ENCODE measurements around the gene JAG2.

JAG2 gene

DNA sequence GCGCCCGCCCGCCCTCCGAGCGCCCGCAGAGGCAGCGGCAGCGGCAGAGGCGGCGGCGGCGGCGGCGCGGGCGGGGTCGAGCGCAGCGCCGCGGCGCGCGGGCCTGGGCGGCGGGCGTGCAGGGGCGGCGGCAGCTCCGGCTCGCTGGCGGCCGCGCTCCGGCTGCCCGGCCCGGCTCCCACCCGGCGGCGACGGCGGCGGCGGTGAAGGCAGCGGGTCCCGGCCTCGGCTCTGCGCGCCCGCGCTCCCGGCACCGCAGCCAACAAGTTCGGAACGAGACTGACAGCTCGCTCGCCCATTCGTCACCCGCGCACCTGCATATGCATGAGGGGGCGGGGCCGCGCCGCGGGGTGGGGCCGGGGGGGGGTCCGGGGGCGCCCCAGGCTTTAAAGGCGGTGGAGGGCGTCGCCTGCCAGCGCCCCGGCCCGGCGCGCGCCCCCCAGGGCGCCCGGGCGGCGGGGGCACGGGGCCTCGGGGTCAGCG is at the start of gene JAG2:
TSS of gene JAG2 (minus strand) at position 281 of the 483 bp plus-strand sequence. CDS start 356 bp downstream, outside the sequence.
- H3K27ac ChIP-seq (ENCODE audit: low read depth, low read length) = no peak within 1 kb of the TSS

DNA sequence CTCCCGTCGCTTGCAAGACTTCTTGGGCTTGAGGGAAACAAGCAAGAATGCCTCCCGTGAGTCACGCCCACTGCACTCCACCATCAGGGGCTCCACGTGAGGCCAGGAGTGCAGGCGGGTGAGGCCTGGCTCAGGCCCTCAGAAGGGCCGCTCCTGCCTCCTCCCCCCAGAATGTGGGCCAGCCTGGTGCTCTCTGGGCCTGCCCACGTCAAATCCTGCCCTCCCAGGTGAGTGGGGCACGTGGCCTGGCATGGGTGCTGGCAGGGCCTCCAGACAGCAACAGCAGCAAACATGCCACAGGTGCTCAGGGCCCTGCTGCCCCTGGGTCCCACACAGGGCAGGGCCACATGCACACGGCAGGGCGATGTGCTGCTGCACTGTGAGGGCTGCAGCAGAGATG is 49.2 kb upstream of the JAG2 start:
- Histone ChIP-seq H3K9ac (ENCODE audit: low read depth, low read length) (no peak overlapping the region), H3K9me3 (ENCODE audit: control insufficient read depth, insufficient read depth, low read length) (no peaks in the 10 kb centered on the region), H3K4me3 (ENCODE audit: low read depth, low read length) (no peak overlapping the region), H3K27ac (ENCODE audit: low read depth, low read length) (no peak overlapping the region), H3K27me3 (ENCODE audit: control insufficient read depth, insufficient read depth, low read length) (no peaks in the 10 kb centered on the region), H3K4me1 (ENCODE audit: control insufficient read depth, insufficient read depth, low read length) (no peaks in the 10 kb centered on the region), H3K36me3 (ENCODE audit: control insufficient read depth, insufficient read depth, low read length) (peaks cover 14% of the 10 kb centered on the region)

More for the DNA sequence above, at the start of gene JAG2:
- Histone ChIP-seq H3K36me3 (ENCODE audit: control insufficient read depth, insufficient read depth, low read length) (no peaks in the 10 kb centered on the region), H3K9me3 (ENCODE audit: control insufficient read depth, insufficient read depth, low read length) (no peaks in the 10 kb centered on the region), H3K4me1 (ENCODE audit: control insufficient read depth, insufficient read depth, low read length) (peaks cover 5% of the 10 kb centered on the region; the same call in 1 of the 2 replicates), H3K27me3 (ENCODE audit: control insufficient read depth, insufficient read depth, low read length) (peaks cover 20% of the 10 kb centered on the region), H3K9ac (ENCODE audit: low read depth, low read length) (no peak within 1 kb of the TSS), H3K4me3 (ENCODE audit: low read depth, low read length) (peak within 1 kb of the TSS; percentile 61)

DNA sequence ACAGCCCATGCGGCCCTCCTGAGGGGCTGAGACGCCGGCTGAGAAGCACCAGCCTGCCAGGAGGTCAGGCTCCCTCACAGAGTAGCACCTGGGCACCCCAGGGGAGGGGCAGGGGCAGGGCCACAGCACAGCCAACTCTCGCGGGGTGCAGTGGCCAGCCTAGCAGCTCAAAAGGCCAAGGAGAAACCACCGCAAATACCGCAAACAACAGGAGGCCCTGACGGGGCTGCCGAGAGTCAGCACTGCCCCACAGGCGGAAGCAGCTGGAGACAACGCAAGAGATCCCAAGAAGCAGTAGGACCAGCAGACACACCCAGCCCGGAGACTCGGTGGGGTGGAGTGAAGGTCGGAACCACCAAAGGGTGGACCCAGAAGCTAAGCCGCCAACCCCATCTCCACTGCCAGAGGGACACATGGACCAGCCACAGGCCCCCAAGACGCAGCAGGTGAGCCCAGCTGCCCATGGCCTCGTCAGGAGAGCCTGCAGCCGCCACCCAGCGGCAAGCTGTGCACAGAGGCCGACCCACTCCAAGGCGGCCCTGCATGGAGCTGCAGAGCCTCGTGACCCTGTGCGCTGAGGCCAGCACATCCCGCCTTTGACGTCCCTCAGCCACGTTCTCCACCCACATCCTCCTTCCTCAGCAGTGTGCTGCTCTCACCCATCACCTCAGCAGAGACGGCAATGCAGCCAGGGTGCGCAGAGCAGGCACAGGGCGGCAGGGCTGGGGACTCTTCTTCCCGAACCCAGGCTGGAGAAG is 48.1 kb upstream of the JAG2 start:
- Histone ChIP-seq H3K27ac (ENCODE audit: low read depth, low read length) (no peak overlapping the region), H3K4me3 (ENCODE audit: low read depth, low read length) (no peak overlapping the region), H3K9me3 (ENCODE audit: control insufficient read depth, insufficient read depth, low read length) (no peaks in the 10 kb centered on the region), H3K9ac (ENCODE audit: low read depth, low read length) (no peak overlapping the region), H3K4me1 (ENCODE audit: control insufficient read depth, insufficient read depth, low read length) (no peaks in the 10 kb centered on the region), H3K36me3 (ENCODE audit: control insufficient read depth, insufficient read depth, low read length) (peaks cover 14% of the 10 kb centered on the region), H3K27me3 (ENCODE audit: control insufficient read depth, insufficient read depth, low read length) (no peaks in the 10 kb centered on the region)

DNA sequence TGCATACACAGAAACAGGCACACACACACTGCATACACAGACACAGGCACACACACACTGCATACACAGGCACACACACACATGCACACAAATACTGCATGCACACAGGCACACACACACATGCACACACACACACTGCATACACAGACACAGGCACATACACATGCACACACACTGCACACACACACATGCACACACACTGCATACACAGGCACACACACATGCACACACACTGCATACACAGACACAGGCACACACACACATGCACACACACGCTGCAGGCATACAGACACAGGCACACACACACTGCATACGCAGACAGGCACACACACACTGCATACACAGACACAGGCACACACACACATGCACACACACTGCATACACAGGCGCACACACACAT is 47.0 kb upstream of the JAG2 start:
- no peaks in the 10 kb centered on the region for H3K9me3 ChIP-seq (ENCODE audit: control insufficient read depth, insufficient read depth, low read length)
- no peak overlapping the region for H3K4me3 ChIP-seq (ENCODE audit: low read depth, low read length)
- no peak overlapping the region for H3K27ac ChIP-seq (ENCODE audit: low read depth, low read length)
- no peaks in the 10 kb centered on the region for H3K27me3 ChIP-seq (ENCODE audit: control insufficient read depth, insufficient read depth, low read length)
- no peaks in the 10 kb centered on the region for H3K4me1 ChIP-seq (ENCODE audit: control insufficient read depth, insufficient read depth, low read length)
- peaks cover 11% of the 10 kb centered on the region for H3K36me3 ChIP-seq (ENCODE audit: control insufficient read depth, insufficient read depth, low read length)
- no peak overlapping the region for H3K9ac ChIP-seq (ENCODE audit: low read depth, low read length)

DNA sequence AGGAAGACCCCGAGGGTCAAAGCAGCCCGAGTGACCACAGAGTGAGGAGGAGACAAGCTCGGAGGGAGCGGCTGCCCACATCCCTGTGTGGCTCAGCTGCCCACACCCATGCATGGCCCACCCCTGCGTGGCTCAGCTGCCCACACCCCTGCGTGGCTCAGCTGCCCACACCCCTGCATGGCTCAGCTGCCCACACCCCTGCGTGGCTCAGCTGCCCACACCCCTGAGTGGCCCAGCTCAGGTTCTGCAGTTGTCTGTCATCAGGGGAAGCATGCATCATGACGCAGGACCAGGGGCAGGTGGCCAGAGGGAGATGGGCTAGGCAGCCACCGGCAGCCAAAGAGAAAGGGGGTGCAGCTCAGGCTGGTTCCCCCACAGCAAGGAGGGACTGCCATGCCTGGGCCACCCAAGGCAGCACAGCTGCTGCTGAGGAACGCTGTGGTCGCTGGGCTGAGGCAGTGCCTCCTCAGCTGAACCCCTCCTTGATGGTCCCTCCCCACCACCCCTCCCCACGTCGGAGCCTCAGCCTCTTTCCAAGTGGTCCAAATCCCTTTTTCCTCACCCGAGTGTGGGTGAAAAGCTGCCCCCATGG is 45.8 kb upstream of the JAG2 start:
- H3K36me3 ChIP-seq (ENCODE audit: control insufficient read depth, insufficient read depth, low read length) = peaks cover 11% of the 10 kb centered on the region

DNA sequence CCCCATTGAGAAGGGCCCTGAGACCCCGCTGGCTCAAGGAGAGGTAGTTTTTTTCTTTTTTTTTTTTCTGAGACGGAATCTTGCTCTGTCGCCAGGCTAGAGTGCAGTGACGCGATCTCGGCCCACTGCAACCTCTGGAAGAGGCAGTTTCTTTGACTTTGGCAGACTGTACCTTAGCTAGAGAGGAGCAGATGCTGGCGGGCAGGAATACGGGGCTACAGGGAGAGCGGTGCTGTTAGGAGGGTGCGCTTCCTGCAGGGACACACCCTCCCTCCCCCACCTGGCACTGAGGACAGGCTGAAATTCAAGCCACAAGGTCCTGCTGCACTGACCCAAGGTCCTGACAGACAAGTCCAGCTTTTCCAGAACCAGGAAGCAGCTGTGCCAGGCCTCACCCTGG is 44.8 kb upstream of the JAG2 start:
- Histone ChIP-seq H3K27me3 (ENCODE audit: control insufficient read depth, insufficient read depth, low read length) (no peaks in the 10 kb centered on the region), H3K4me3 (ENCODE audit: low read depth, low read length) (no peak overlapping the region), H3K4me1 (ENCODE audit: control insufficient read depth, insufficient read depth, low read length) (no peaks in the 10 kb centered on the region), H3K27ac (ENCODE audit: low read depth, low read length) (no peak overlapping the region), H3K36me3 (ENCODE audit: control insufficient read depth, insufficient read depth, low read length) (peaks cover 4% of the 10 kb centered on the region), H3K9me3 (ENCODE audit: control insufficient read depth, insufficient read depth, low read length) (no peaks in the 10 kb centered on the region), H3K9ac (ENCODE audit: low read depth, low read length) (no peak overlapping the region)

More for the DNA sequence above, 45.8 kb upstream of the JAG2 start:
- no peak overlapping the region for H3K4me3 ChIP-seq (ENCODE audit: low read depth, low read length)
- no peaks in the 10 kb centered on the region for H3K27me3 ChIP-seq (ENCODE audit: control insufficient read depth, insufficient read depth, low read length)
- H3K27ac ChIP-seq (ENCODE audit: low read depth, low read length) = no peak overlapping the region
- no peak overlapping the region for H3K9ac ChIP-seq (ENCODE audit: low read depth, low read length)
- H3K9me3 ChIP-seq (ENCODE audit: control insufficient read depth, insufficient read depth, low read length) = no peaks in the 10 kb centered on the region
- no peaks in the 10 kb centered on the region for H3K4me1 ChIP-seq (ENCODE audit: control insufficient read depth, insufficient read depth, low read length)

DNA sequence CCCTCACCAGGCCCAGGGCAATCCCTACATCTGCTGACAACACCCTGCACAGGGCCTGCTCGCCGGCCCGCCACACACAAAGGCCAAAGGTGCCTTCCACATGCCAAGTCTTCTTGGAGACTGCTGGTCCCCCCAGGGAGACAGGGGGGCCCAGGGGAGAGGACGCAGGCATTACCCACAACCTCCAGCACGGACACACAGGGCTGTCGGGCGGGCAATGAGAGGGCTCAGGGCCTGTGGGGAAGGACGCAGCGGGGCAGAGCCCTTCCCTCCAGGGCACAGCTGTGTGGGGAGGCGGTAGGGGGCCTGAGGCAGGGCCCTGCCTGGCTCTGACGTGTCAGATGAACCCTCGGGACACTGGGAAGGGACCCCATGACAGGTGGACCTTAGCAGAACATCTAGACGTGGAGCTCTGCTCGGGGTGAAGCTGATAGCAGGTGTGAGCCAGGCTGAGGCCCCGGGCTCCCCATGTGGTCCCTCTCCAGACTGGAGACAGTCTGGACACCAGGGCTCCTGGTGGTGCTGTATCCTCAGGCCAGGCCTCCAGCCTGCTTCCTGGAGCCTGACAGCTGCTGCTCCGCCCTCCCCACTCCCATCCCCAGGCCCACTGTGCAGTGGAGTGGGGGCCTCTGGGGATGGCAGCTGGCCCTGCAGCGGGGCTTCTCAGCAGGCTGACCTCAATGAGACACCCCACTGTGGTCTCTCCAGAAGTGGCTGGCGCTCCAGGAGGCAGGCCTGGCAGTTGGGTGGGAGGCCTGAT is 44.1 kb upstream of the JAG2 start:
- H3K9me3 ChIP-seq (ENCODE audit: control insufficient read depth, insufficient read depth, low read length) = no peaks in the 10 kb centered on the region
- H3K27ac ChIP-seq (ENCODE audit: low read depth, low read length) = no peak overlapping the region
- H3K4me3 ChIP-seq (ENCODE audit: low read depth, low read length) = no peak overlapping the region
- H3K27me3 ChIP-seq (ENCODE audit: control insufficient read depth, insufficient read depth, low read length) = no peaks in the 10 kb centered on the region
- no peak overlapping the region for H3K9ac ChIP-seq (ENCODE audit: low read depth, low read length)
- H3K36me3 ChIP-seq (ENCODE audit: control insufficient read depth, insufficient read depth, low read length) = no peaks in the 10 kb centered on the region
- H3K4me1 ChIP-seq (ENCODE audit: control insufficient read depth, insufficient read depth, low read length) = no peaks in the 10 kb centered on the region

DNA sequence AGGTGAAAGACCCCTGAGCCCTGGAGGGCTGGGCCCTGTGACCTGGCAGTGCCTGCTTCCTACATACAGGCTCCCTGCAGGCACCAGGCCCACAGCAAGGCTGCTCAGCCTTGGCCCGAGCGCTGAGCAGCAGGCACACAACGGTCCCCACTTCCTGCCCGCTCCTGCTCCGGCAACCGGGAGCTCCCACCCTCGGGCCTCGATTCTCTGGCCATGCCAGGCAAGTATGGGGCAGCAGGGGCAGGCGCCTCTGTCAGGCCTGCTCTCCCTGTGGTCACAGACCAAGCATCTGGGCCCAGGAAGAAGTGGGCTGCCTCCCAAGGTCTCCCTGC is 43.1 kb upstream of the JAG2 start:
- Histone ChIP-seq H3K4me3 (ENCODE audit: low read depth, low read length) (no peak overlapping the region), H3K27me3 (ENCODE audit: control insufficient read depth, insufficient read depth, low read length) (no peaks in the 10 kb centered on the region), H3K9me3 (ENCODE audit: control insufficient read depth, insufficient read depth, low read length) (no peaks in the 10 kb centered on the region), H3K9ac (ENCODE audit: low read depth, low read length) (no peak overlapping the region), H3K4me1 (ENCODE audit: control insufficient read depth, insufficient read depth, low read length) (no peaks in the 10 kb centered on the region), H3K36me3 (ENCODE audit: control insufficient read depth, insufficient read depth, low read length) (no peaks in the 10 kb centered on the region), H3K27ac (ENCODE audit: low read depth, low read length) (no peak overlapping the region)

DNA sequence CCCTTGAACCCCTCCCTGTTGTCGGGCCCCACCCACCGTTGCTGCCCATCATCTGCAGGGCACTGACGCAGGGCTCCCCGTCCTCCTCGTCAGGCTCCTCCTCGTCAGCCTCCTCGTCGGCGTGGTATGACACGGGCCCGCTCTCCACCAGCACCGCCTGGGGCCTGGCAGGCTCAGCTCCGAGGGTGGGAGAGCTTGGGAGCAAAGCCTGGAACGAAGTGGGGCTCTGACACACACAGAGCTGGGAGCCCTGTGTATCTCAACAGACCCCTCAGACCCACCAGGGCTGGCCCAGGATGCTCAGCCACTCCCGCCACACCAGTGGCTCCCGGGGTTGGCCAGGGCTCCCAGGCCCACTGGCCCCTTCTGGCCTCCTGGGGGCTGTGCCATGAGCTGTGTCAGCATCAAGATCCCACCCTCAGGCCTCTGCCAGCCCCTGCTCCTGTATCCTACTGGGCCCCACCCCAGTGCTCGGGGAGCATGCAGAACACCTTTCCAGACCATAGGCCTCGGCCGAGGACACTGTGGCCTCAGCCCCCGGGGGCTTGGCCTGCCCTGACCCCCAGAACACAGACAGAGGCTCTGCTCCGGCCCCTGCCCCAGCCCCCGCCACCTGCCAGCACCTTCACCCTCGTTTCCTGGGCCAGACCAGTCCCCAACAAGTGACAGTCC is 42.6 kb upstream of the JAG2 start:
- no peak overlapping the region for H3K4me3 ChIP-seq (ENCODE audit: low read depth, low read length)
- no peak overlapping the region for H3K9ac ChIP-seq (ENCODE audit: low read depth, low read length)
- no peaks in the 10 kb centered on the region for H3K36me3 ChIP-seq (ENCODE audit: control insufficient read depth, insufficient read depth, low read length)
- H3K27ac ChIP-seq (ENCODE audit: low read depth, low read length) = no peak overlapping the region
- H3K27me3 ChIP-seq (ENCODE audit: control insufficient read depth, insufficient read depth, low read length) = no peaks in the 10 kb centered on the region
- H3K4me1 ChIP-seq (ENCODE audit: control insufficient read depth, insufficient read depth, low read length) = no peaks in the 10 kb centered on the region
- no peaks in the 10 kb centered on the region for H3K9me3 ChIP-seq (ENCODE audit: control insufficient read depth, insufficient read depth, low read length)

DNA sequence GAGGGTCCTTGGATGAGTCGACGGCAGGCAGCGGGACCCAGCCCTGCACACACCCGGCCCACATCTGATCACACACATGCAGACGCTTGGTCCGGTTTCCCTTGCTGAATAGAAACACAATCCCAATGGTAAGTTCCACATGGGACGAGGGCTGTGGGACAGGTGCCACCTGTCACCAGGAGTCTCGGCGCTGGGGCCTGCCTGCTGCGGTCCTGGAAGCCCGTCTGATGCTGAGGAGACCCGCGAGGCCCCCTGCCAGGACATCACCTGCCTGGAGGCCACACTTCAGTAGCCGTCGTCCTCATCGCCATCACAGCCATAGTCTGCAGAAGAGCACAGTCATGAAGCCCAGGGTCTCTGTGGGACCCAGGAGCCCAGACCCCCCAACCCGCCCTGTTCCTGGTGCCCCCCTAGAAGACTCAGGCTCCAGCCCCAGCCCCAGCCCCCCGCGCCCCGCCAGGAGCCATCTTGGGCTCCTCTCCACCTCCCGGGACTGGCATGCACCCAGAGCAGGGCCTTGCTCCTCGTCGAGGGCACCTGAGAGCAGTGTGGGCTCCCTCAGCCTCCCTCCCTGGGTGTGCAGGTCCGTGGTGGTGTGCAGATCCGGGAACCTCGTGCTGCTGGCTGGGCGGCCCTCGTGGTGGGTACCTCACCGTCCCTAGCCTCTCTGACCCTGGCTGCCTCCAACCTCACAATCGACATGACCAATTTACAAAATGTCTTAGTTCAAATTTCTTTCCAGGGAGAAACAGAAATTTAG is 41.9 kb upstream of the JAG2 start:
- H3K4me1 ChIP-seq (ENCODE audit: control insufficient read depth, insufficient read depth, low read length) = no peaks in the 10 kb centered on the region
- no peak overlapping the region for H3K27ac ChIP-seq (ENCODE audit: low read depth, low read length)
- no peaks in the 10 kb centered on the region for H3K27me3 ChIP-seq (ENCODE audit: control insufficient read depth, insufficient read depth, low read length)
- no peak overlapping the region for H3K4me3 ChIP-seq (ENCODE audit: low read depth, low read length)
- H3K9me3 ChIP-seq (ENCODE audit: control insufficient read depth, insufficient read depth, low read length) = no peaks in the 10 kb centered on the region
- no peaks in the 10 kb centered on the region for H3K36me3 ChIP-seq (ENCODE audit: control insufficient read depth, insufficient read depth, low read length)
- H3K9ac ChIP-seq (ENCODE audit: low read depth, low read length) = no peak overlapping the region
